Measurements from ENCODE around the gene RGS6.

Gene RGS6

GRCh38 chr14:72535485-72535884, 603.3 kb downstream of the RGS6 start:
- Histone ChIP-seq H3K27ac (ENCODE audit: low read depth, low read length) (no peak overlapping the region), H3K79me2 (ENCODE audit: control insufficient read depth, insufficient read depth, low read length, unreplicated experiment) (no peaks in the 10 kb centered on the region), H3K36me3 (ENCODE audit: insufficient read depth, low read length) (no peaks in the 10 kb centered on the region), H3K4me1 (ENCODE audit: control insufficient read depth, insufficient read depth, low read length, unreplicated experiment) (no peaks in the 10 kb centered on the region), H3K27me3 (ENCODE audit: insufficient read depth, low read length) (peaks cover 6% of the 10 kb centered on the region; the same call in 1 of the 2 replicates), H3K4me3 (ENCODE audit: low read depth, low read length) (no peak overlapping the region), H2AFZ (ENCODE audit: low read length, unreplicated experiment) (no peak overlapping the region)

DNA sequence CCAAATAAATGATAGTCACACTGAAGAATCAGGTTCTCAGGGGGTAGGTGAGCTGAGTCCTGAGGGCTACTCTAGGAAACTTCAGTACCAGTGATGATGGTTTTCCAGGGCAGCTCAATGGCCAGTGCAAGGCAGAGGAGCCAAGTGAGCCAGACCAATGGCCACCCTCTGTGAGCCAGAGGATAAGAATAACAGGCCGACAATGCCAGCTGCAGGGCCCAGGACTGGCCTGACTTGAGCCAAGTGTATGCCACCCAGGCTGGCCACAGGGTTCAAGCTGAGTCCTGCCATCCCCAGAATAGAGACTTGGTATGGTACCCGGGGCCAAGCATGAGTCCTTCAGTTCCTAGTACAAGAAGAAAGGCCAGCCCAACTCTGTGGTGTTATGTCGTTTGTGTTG, 606.2 kb downstream of the RGS6 start:
- H3K4me3 ChIP-seq (ENCODE audit: low read depth, low read length), result no peak overlapping the region
- H3K27me3 ChIP-seq (ENCODE audit: insufficient read depth, low read length), result peaks cover 6% of the 10 kb centered on the region; the same call in 1 of the 2 replicates
- no peaks in the 10 kb centered on the region for H3K79me2 ChIP-seq (ENCODE audit: control insufficient read depth, insufficient read depth, low read length, unreplicated experiment)
- H3K36me3 ChIP-seq (ENCODE audit: insufficient read depth, low read length), result no peaks in the 10 kb centered on the region
- no peak overlapping the region for H2AFZ ChIP-seq (ENCODE audit: low read length, unreplicated experiment)
- H3K27ac ChIP-seq (ENCODE audit: low read depth, low read length), result no peak overlapping the region
- H3K4me1 ChIP-seq (ENCODE audit: control insufficient read depth, insufficient read depth, low read length, unreplicated experiment), result no peaks in the 10 kb centered on the region

- H2AFZ ChIP-seq (ENCODE audit: low read length, unreplicated experiment), result no peak overlapping the region
- no peaks in the 10 kb centered on the region for H3K4me1 ChIP-seq (ENCODE audit: control insufficient read depth, insufficient read depth, low read length, unreplicated experiment)
- no peaks in the 10 kb centered on the region for H3K36me3 ChIP-seq (ENCODE audit: insufficient read depth, low read length)
- no peak overlapping the region for H3K27ac ChIP-seq (ENCODE audit: low read depth, low read length)
- no peak overlapping the region for H3K4me3 ChIP-seq (ENCODE audit: low read depth, low read length)
- peaks cover 6% of the 10 kb centered on the region; the same call in 1 of the 2 replicates for H3K27me3 ChIP-seq (ENCODE audit: insufficient read depth, low read length)
- H3K79me2 ChIP-seq (ENCODE audit: control insufficient read depth, insufficient read depth, low read length, unreplicated experiment), result no peaks in the 10 kb centered on the region
These were observed 607.6 kb downstream of the RGS6 start for GRCh38 chr14:72539661-72540315.

- H3K27me3 ChIP-seq (ENCODE audit: insufficient read depth, low read length), result peaks cover 3% of the 10 kb centered on the region; the same call in 1 of the 2 replicates
- no peak overlapping the region for H2AFZ ChIP-seq (ENCODE audit: low read length, unreplicated experiment)
- H3K36me3 ChIP-seq (ENCODE audit: insufficient read depth, low read length), result no peaks in the 10 kb centered on the region
- H3K4me1 ChIP-seq (ENCODE audit: control insufficient read depth, insufficient read depth, low read length, unreplicated experiment), result peaks cover 3% of the 10 kb centered on the region
- no peaks in the 10 kb centered on the region for H3K79me2 ChIP-seq (ENCODE audit: control insufficient read depth, insufficient read depth, low read length, unreplicated experiment)
- no peak overlapping the region for H3K4me3 ChIP-seq (ENCODE audit: low read depth, low read length)
- H3K27ac ChIP-seq (ENCODE audit: low read depth, low read length), result no peak overlapping the region
These were observed 608.6 kb downstream of the RGS6 start for GRCh38 chr14:72540836-72541235.

- no peak overlapping the region for H3K4me3 ChIP-seq (ENCODE audit: low read depth, low read length)
- no peak overlapping the region for H3K27ac ChIP-seq (ENCODE audit: low read depth, low read length)
- H3K27me3 ChIP-seq (ENCODE audit: insufficient read depth, low read length), result no peaks in the 10 kb centered on the region
- no peaks in the 10 kb centered on the region for H3K79me2 ChIP-seq (ENCODE audit: control insufficient read depth, insufficient read depth, low read length, unreplicated experiment)
- H3K4me1 ChIP-seq (ENCODE audit: control insufficient read depth, insufficient read depth, low read length, unreplicated experiment), result peaks cover 3% of the 10 kb centered on the region
- no peak overlapping the region for H2AFZ ChIP-seq (ENCODE audit: low read length, unreplicated experiment)
- no peaks in the 10 kb centered on the region for H3K36me3 ChIP-seq (ENCODE audit: insufficient read depth, low read length)
These were observed 609.3 kb downstream of the RGS6 start for GRCh38 chr14:72541546-72541945.

DNA sequence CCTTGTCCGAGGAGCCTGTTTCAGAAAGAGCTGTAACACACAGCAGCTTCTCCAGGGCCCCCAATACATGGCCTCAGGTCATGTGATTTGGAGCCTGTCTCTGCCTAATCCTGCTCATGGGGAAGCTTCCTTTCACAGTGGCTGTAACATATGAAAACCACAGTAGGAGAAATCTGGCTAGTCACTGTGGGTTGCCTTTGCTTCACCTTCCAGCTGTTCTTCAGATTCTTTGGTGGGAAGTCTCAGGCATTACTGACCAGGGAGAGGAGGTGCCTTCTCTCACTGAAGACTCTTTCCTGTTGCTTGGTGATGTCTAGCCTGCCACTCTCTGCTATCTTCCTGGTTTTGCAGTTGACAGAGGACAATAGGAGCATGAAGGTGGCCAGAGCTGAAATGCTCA, 611.1 kb downstream of the RGS6 start:
- H3K4me3 ChIP-seq (ENCODE audit: low read depth, low read length), result no peak overlapping the region
- H3K27me3 ChIP-seq (ENCODE audit: insufficient read depth, low read length), result no peaks in the 10 kb centered on the region
- no peak overlapping the region for H2AFZ ChIP-seq (ENCODE audit: low read length, unreplicated experiment)
- H3K79me2 ChIP-seq (ENCODE audit: control insufficient read depth, insufficient read depth, low read length, unreplicated experiment), result no peaks in the 10 kb centered on the region
- H3K36me3 ChIP-seq (ENCODE audit: insufficient read depth, low read length), result no peaks in the 10 kb centered on the region
- H3K27ac ChIP-seq (ENCODE audit: low read depth, low read length), result no peak overlapping the region
- H3K4me1 ChIP-seq (ENCODE audit: control insufficient read depth, insufficient read depth, low read length, unreplicated experiment), result peaks cover 3% of the 10 kb centered on the region

- no peak overlapping the region for H2AFZ ChIP-seq (ENCODE audit: low read length, unreplicated experiment)
- H3K36me3 ChIP-seq (ENCODE audit: insufficient read depth, low read length), result no peaks in the 10 kb centered on the region
- H3K4me1 ChIP-seq (ENCODE audit: control insufficient read depth, insufficient read depth, low read length, unreplicated experiment), result peaks cover 3% of the 10 kb centered on the region
- no peak overlapping the region for H3K27ac ChIP-seq (ENCODE audit: low read depth, low read length)
- no peaks in the 10 kb centered on the region for H3K27me3 ChIP-seq (ENCODE audit: insufficient read depth, low read length)
- H3K4me3 ChIP-seq (ENCODE audit: low read depth, low read length), result no peak overlapping the region
- H3K79me2 ChIP-seq (ENCODE audit: control insufficient read depth, insufficient read depth, low read length, unreplicated experiment), result no peaks in the 10 kb centered on the region
These were observed 612.6 kb downstream of the RGS6 start for GRCh38 chr14:72544615-72545387.

GRCh38 chr14:72545411-72546311, 613.4 kb downstream of the RGS6 start:
- H3K27me3 ChIP-seq (ENCODE audit: insufficient read depth, low read length), result no peaks in the 10 kb centered on the region
- H3K36me3 ChIP-seq (ENCODE audit: insufficient read depth, low read length), result no peaks in the 10 kb centered on the region
- H3K4me3 ChIP-seq (ENCODE audit: low read depth, low read length), result no peak overlapping the region
- no peak overlapping the region for H3K27ac ChIP-seq (ENCODE audit: low read depth, low read length)
- peaks cover 3% of the 10 kb centered on the region for H3K4me1 ChIP-seq (ENCODE audit: control insufficient read depth, insufficient read depth, low read length, unreplicated experiment)
- H2AFZ ChIP-seq (ENCODE audit: low read length, unreplicated experiment), result no peak overlapping the region
- H3K79me2 ChIP-seq (ENCODE audit: control insufficient read depth, insufficient read depth, low read length, unreplicated experiment), result no peaks in the 10 kb centered on the region

DNA sequence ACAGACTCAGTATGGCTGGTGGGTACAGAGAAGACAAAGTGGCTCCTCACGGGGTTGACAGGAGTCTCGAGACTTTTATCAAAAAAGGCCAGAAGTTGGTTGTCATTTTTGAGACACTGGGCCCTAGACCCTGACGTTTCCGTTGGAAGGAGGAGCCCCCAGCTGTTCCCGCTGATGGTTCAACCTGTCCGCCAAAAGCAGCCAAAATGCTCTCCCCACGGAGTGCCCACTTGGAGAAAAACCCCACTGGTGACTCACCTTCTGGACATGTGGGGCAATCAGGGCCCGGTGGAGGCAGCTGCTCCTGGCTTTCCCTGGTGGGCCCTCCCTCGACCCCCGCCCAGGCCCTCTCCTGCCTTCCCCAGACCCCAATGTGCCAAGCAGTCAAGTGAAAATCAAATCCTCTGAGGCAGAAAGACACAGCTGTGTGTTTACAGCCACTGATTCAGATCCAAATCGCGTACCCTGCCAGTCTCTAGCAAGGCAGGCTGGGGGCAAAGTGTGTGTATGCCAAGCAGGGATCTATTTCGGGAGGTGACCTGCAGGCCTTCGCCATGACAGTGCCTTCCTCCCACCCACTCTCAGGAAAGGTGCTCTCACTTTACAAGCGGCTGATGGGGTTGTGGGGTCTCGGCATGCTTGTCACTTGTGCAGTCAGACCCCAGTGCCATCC, 614.3 kb downstream of the RGS6 start:
- Histone ChIP-seq H3K4me3 (ENCODE audit: low read depth, low read length) (no peak overlapping the region), H3K36me3 (ENCODE audit: insufficient read depth, low read length) (no peaks in the 10 kb centered on the region), H3K4me1 (ENCODE audit: control insufficient read depth, insufficient read depth, low read length, unreplicated experiment) (peaks cover 3% of the 10 kb centered on the region), H3K79me2 (ENCODE audit: control insufficient read depth, insufficient read depth, low read length, unreplicated experiment) (no peaks in the 10 kb centered on the region), H3K27me3 (ENCODE audit: insufficient read depth, low read length) (peaks cover under 1% of the 10 kb centered on the region; the same call in 1 of the 2 replicates), H2AFZ (ENCODE audit: low read length, unreplicated experiment) (no peak overlapping the region), H3K27ac (ENCODE audit: low read depth, low read length) (no peak overlapping the region)

DNA sequence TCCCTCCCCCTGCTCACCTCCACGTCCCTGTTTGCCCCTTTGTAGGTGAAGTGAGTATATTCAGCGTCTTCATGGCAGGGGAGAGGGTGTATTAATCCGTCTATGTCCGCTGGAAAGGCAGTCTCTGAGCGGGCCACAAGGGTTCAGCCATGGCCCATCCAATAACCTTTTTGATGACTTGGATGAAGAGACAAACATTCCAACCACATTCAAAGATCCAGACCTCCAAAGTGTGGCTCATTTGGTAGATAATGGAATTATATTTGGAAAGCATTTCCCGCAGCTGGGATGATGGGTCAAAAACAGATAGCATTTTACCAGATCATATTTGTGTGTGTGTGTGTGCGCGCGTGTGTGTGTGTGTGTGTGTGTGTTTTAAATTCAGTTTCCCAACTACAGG, 615.8 kb downstream of the RGS6 start:
- Histone ChIP-seq H3K4me3 (ENCODE audit: low read depth, low read length) (no peak overlapping the region), H3K36me3 (ENCODE audit: insufficient read depth, low read length) (no peaks in the 10 kb centered on the region), H3K27me3 (ENCODE audit: insufficient read depth, low read length) (peaks cover 16% of the 10 kb centered on the region; the same call in 1 of the 2 replicates), H3K79me2 (ENCODE audit: control insufficient read depth, insufficient read depth, low read length, unreplicated experiment) (no peaks in the 10 kb centered on the region), H3K4me1 (ENCODE audit: control insufficient read depth, insufficient read depth, low read length, unreplicated experiment) (peaks cover 3% of the 10 kb centered on the region), H2AFZ (ENCODE audit: low read length, unreplicated experiment) (no peak overlapping the region), H3K27ac (ENCODE audit: low read depth, low read length) (no peak overlapping the region)

Measured in ACC112 (cell line).